ENCODE results near the gene MARCHF9. TPM values are rescaled to one million over a fixed set of nuclear protein-coding genes. Genes with fewer than 3 reads are reported as not detected.
"Not testable (repeated sequence)": the region's sequence is repeated elsewhere in the genome, so short reads cannot be mapped to it uniquely, and the experiment has no call there.

MARCHF9 gene, protein sequence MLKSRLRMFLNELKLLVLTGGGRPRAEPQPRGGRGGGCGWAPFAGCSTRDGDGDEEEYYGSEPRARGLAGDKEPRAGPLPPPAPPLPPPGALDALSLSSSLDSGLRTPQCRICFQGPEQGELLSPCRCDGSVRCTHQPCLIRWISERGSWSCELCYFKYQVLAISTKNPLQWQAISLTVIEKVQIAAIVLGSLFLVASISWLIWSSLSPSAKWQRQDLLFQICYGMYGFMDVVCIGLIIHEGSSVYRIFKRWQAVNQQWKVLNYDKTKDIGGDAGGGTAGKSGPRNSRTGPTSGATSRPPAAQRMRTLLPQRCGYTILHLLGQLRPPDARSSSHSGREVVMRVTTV
- 21.2 TPM for total RNA-seq
- long read RNA-seq, partial matches to known transcripts, result 2 of 8 reads
- long read RNA-seq, other reads (novel, unspliced or antisense), result 3 of 8 reads

DNA sequence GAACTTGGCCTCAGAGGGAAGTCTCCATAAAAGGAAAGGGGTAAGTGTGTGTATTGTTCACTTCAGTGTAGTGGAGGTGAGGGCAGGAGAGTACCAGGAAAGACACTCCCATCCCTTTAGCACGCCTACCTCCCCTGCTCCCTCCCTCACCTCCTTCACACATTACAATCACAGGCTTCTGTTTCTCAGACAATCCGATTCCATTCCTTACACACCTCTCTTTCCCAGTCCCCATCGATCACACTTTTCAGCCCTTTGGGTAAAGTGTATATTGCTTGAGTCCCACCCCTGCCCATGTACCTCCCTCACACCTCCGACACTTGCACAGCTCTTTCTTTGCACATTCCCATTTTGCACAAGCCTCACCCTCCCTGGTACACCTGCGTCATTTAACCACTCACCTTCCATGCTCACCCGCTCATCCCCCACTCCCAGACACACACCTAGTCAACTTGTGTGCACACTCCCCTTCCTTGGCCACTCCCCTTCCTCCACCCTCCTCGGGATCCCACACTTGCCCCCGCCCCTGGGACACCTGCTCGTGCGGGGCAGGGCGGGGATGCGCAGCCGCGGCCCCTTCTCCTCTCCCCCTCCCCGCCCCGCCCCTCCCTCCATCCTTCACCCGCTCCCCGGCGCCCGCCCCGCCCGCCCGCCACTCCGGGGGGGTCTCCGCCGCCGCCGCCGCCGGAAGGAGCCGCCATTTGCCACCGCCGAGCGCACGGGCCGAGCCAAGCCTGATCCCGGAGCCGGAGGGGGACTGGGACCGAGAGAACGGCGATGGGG is at the start of gene MARCHF9:
Gene MARCHF9, plus strand, starts transcription at position 693 of the 783 bp plus-strand sequence. CDS start 426 bp downstream, outside the sequence.
- H3K4me3 ChIP-seq, result peak within 1 kb of the TSS; percentile 66
- peak; percentile 90 for DNase-seq
- H3K4me1 ChIP-seq, result peaks cover 38% of the 10 kb centered on the region
- H3K36me3 ChIP-seq, result peaks cover 25% of the 10 kb centered on the region
- intact Hi-C loops (cut with DNase I), result no loop called here
- peak; percentile 56 for ATAC-seq
- H3K9me3 ChIP-seq, result no peaks in the 10 kb centered on the region
- H3K27me3 ChIP-seq, result no peaks in the 10 kb centered on the region
- H3K27ac ChIP-seq, result peak within 1 kb of the TSS; percentile 70
- TF ChIP-seq, protein P1, sequence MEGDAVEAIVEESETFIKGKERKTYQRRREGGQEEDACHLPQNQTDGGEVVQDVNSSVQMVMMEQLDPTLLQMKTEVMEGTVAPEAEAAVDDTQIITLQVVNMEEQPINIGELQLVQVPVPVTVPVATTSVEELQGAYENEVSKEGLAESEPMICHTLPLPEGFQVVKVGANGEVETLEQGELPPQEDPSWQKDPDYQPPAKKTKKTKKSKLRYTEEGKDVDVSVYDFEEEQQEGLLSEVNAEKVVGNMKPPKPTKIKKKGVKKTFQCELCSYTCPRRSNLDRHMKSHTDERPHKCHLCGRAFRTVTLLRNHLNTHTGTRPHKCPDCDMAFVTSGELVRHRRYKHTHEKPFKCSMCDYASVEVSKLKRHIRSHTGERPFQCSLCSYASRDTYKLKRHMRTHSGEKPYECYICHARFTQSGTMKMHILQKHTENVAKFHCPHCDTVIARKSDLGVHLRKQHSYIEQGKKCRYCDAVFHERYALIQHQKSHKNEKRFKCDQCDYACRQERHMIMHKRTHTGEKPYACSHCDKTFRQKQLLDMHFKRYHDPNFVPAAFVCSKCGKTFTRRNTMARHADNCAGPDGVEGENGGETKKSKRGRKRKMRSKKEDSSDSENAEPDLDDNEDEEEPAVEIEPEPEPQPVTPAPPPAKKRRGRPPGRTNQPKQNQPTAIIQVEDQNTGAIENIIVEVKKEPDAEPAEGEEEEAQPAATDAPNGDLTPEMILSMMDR (IDR thresholded peaks at IDR 0.05), result no peak

DNA sequence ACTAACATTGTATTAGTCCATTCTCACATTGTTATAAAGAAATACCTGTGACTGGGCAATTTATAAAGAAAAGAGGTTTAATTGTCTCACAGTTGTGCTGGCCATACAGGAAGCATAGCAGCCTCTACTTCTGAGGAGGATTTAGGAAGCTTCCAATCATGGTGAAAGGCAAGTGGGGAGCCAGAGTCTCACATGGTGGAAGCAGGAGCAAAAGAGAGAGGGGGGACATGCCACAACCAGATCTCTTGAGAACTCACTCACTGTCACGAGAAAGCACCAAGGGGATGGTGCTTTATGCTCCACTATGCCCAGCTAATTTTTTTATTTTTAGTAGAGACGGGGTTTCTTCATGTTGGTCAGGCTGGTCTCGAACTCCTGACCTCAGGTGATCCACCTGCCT is 47.7 kb upstream of the MARCHF9 start:
- no peaks in the 10 kb centered on the region for H3K27me3 ChIP-seq
- H3K4me3 ChIP-seq, result no peak overlapping the region
- no peak for DNase-seq
- ATAC-seq, result no peak
- peaks cover 64% of the 10 kb centered on the region for H3K36me3 ChIP-seq
- intact Hi-C loops (cut with DNase I), result no loop called here
- no peak overlapping the region for H3K27ac ChIP-seq
- no peaks in the 10 kb centered on the region for H3K9me3 ChIP-seq
- no peaks in the 10 kb centered on the region for H3K4me1 ChIP-seq
- TF ChIP-seq, protein P1 (IDR thresholded peaks at IDR 0.05), result no peak

DNA sequence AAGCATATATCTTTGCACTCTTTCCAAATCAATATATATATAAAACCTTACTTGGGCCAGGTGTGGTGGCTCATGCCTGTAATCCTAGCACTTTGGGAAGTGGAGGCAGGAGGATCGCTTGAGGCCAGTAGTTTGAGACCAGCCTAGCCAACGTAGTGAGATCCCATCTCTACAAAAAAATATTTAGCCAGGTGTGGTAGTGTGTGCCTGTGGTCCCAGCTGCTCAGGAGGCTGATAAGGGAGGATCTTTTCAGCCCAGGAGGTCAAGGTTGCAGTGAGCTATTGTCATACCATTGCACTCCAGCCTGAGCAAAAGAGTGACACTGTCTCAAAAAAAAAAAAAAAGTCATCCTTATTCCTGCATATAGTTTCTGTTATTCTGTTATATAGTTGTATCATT is 46.6 kb upstream of the MARCHF9 start:
- TF ChIP-seq, protein P1 (IDR thresholded peaks at IDR 0.05), result no peak
- peaks cover 61% of the 10 kb centered on the region for H3K36me3 ChIP-seq
- DNase-seq (no peak), ATAC-seq (no peak)
- H3K4me1 ChIP-seq, result no peaks in the 10 kb centered on the region
- H3K27me3 ChIP-seq, result no peaks in the 10 kb centered on the region
- no peak overlapping the region for H3K27ac ChIP-seq
- no peak overlapping the region for H3K4me3 ChIP-seq
- intact Hi-C loops (cut with DNase I), result no loop called here
- H3K9me3 ChIP-seq, result no peaks in the 10 kb centered on the region

DNA sequence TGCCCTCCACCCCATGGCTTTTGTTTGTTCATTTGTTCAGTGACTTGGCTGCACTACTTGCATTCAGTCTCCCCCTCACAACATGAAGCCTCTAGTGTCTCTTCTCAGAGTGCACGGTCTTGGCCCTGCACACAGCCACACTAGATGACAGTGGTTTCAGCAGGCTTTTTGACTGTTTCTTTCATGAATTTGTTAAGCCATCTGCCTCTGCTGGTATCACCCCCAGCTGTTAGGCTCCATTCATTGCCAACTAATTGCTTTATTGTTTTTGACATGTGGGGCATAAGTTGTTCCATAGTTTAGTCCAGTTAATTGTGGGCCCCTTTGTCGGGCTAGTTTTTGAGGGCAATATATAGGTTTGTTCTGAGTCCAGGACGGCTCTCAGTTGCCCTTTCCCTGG is 42.2 kb upstream of the MARCHF9 start:
- Histone ChIP-seq H3K9me3 (no peaks in the 10 kb centered on the region), H3K4me3 (no peak overlapping the region), H3K27ac (no peak overlapping the region), H3K4me1 (no peaks in the 10 kb centered on the region), H3K27me3 (no peaks in the 10 kb centered on the region), H3K36me3 (peaks cover 73% of the 10 kb centered on the region)
- DNase-seq, result no peak
- no peak for ATAC-seq
- intact Hi-C loops (cut with DNase I), result no loop called here
- TF ChIP-seq, protein P1 (IDR thresholded peaks at IDR 0.05), result no peak

DNA sequence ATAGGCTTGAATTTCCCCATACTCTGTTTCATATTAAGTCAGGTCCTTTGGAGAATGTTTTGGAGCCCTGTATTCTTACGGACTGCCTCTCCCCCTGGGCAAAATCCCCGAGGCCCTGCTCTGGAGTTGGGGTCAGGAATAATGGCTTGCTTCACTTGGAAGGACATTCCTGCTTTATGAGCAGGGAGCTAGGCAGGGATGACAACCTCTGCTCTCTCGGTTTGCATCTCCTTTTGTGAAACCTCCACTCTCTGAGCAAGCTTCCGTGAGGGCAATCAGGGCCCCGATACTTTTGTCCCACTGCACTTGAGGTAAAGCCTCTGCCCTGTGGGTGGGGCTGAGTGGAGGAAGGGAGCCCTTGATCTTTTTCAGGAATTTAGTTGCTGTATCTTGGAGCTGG is 41.7 kb upstream of the MARCHF9 start:
- Histone ChIP-seq H3K27ac (no peak overlapping the region), H3K4me1 (no peaks in the 10 kb centered on the region), H3K4me3 (no peak overlapping the region), H3K9me3 (no peaks in the 10 kb centered on the region), H3K36me3 (peaks cover 75% of the 10 kb centered on the region), H3K27me3 (no peaks in the 10 kb centered on the region)
- intact Hi-C loops (cut with DNase I), result no loop called here
- no peak for DNase-seq
- TF ChIP-seq, protein P1 (IDR thresholded peaks at IDR 0.05), result no peak
- no peak for ATAC-seq

DNA sequence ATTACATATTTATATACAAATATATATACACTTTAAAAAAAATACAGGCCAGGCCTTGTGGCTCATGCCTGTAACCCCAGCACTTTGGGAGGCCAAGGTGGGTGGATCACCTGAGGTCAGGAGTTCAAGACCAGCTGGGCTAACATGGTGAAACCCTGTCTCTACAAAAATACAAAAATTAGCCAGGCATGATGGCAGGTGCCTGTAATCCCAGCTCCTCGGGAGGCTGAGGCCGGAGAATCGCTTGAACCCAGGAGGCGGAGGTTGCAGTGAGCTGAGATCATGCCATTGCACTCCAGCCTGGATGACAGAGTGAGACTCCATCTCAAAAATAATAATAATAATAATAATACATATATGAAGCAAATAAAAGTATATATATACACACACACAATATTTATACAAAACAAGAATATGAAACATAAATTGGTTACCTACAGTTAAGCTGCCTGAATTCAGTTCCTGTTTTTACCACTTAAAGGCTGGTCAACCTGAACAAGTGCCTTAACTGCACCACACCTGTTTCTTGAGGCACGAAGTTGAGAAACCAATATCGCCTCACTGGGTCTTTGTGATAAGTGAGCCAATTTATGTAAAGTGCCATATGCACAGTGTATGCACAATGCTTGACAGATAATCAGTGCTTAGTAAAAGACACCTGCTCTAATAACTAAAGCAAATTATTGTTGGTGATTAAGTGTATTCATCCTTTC is 39.7 kb upstream of the MARCHF9 start:
- H3K4me3 ChIP-seq; H3K9me3 ChIP-seq; intact Hi-C loops (cut with DNase I); H3K4me1 ChIP-seq; H3K27ac ChIP-seq; ATAC-seq; H3K27me3 ChIP-seq; DNase-seq: not testable (repeated sequence)
- peaks cover 83% of the 10 kb centered on the region for H3K36me3 ChIP-seq

Data from upper lobe of right lung (tissue), 1 donor.